NCI-H345 treated with DMSO at 0.1 percent for 48 hours (cell line): Measurements from ENCODE around the gene RPN2.

Experiments used
- DNase-seq: peaks from one replicate; lab custom pipeline; 2025; ENCODE audit not compliant: unreplicated experiment; lab: John Stamatoyannopoulos, UW

Gene RPN2

GRCh38 chr20:37209193-37209592, 30.1 kb downstream of the RPN2 start:
- no peak for DNase-seq

DNA sequence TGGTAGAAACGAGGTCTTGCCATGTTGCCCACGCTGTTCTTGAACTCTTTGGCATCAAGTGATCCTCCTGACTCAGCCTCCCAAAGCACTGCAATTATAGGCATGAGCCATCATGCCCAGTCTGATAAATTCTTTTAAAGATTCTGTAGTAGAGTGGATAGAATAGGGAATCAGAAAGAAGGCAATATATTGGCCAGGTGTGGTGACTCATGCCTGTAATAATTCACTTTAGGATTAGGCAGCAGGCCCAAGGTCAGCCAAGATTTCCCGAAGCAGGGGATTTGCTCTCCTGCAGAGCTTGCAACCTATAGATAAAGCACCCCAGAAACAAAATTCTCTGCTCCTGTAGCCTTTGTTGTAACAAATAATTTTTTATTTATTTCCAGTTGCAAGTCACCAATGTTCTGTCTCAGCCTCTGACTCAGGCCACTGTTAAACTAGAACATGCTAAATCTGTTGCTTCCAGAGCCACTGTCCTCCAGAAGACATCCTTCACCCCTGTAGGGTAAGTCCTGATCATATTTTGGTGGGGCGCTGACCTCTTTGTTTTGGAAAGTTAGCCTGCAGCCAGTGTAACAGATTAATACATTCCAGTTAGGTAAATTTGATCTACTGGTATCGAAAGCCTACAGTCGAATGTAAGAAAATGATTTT, 30.7 kb downstream of the RPN2 start:
- no peak for DNase-seq

DNA sequence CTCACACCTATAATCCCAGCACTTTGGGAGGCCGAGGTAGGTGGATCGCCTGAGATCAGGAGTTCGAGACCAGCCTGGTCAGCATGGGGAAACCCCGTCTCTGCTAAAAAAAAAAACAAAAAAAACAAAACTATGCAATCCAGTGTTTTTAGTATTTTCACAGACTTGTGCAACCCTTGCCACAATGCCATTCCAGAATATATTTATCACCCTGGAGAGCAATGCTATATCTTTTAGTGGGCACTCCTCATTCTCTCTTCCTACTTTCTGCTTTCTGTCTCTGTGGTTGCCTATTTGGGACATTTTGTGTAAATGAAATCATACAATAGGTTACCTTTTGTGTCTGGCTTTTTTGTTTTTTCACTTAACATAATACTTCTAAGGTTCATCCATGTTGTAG, 39.3 kb downstream of the RPN2 start:
- DNase-seq, result no peak

DNA sequence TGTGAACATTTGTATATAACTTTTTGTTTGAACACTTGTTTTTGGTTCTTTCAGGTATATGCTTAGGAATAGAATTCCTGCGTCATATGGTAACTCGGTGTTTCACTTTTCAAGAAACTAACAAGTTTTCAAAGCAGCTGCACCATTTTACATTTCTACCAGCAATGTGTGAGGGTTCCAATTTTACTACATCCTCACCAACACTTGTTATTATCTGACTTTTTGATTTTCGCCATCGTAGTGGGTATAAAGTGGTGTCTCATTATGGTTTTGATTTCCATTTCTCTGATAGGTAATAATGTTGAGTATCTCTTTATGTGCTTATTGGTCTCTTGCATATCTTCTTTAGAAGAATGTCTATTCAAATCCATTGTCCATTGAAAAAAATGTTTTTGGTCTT, 39.8 kb downstream of the RPN2 start:
- DNase-seq, result no peak

DNA sequence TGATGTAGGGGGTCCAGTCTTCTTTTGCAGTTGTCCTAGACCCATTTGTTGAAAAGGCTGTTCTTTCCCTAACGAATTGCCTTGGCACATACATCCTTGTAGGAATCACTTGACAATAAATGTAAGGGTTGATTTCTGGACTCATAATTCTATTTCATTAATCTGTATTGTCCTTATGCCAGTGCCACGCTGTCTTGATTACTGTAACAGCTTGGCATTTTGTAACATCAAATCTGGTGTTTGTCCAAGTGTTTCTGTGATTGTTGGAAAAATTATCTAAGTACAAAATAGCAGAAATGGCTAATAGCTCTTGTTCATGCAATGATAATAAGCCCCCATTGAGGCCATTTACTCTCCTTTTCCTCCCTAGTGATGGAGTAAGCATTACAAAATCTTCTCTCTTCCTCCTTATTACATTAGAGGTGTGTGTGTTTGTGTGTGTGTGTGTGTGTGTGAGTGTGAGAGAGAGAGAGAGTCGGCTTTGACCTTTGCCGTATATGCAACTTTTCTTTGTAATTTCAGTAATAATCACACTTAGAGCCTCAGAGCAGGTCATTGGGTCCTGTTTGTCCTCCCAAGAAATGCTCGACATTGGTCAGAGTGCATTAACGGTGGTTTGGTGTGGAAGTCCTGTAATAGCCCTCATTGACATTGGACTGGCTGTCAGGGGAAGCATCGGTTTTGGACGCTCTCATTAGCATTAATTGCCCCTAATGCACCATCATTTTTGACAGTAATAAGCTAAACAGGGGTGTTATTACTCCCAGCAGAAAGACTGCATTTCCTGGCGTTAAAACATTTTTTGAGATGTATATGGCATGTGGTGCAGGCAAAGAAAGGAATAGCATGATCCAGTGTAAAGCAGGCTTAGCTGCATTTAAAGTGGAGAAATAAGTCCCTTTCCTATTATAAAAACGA, 40.9 kb downstream of the RPN2 start:
- no peak for DNase-seq

GRCh38 chr20:37220731-37221130, 41.6 kb downstream of the RPN2 start:
- DNase-seq, result no peak

GRCh38 chr20:37222086-37222485, 43.0 kb downstream of the RPN2 start:
- DNase-seq, result no peak

DNA sequence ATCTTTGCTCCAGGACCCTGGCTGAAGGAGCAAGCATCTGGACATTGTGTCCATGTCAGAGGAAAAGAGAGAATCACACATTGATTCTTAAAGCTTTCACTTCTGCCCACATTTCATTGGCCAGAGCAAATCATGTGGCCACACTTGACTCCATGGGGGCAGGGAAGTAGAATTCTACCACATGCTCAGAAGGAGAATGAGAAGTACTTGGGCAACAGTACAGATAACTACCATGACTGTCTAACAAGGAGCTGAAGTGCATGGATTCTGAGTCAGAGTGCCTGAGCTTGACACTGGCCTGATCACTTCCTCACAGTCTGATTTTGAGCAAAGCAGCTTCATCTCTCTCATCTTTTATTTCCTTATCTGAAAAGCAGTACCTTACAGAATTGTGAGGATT, 43.9 kb downstream of the RPN2 start:
- DNase-seq, result no peak

- DNase-seq, result no peak
These were observed 46.0 kb downstream of the RPN2 start for GRCh38 chr20:37225146-37225545.

GRCh38 chr20:37226889-37227288, 47.8 kb downstream of the RPN2 start:
- DNase-seq, result no peak

DNA sequence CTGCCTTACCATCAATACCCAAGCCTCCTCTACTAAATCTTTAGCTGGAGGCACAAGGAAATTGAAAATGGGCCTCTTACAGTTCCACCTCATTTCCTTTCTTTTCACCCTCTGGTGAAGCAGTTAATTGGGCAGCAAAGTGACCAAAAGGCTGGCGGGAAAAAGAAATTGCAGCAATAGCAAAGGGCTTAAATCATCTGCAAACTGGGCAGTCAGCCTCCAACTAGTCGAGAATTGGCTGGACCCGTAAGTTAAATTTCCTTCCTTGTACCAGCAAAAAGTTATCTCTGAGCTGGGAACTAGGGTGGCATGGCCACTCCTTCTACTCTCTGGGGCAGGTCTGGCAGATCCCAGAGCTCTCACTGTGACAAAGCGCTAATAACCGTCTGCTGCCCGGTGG, 49.0 kb downstream of the RPN2 start:
- DNase-seq, result no peak

GRCh38 chr20:37228656-37229055, 49.5 kb downstream of the RPN2 start:
- no peak for DNase-seq

- no peak for DNase-seq
These were observed 50.2 kb downstream of the RPN2 start for GRCh38 chr20:37229357-37229756.

DNA sequence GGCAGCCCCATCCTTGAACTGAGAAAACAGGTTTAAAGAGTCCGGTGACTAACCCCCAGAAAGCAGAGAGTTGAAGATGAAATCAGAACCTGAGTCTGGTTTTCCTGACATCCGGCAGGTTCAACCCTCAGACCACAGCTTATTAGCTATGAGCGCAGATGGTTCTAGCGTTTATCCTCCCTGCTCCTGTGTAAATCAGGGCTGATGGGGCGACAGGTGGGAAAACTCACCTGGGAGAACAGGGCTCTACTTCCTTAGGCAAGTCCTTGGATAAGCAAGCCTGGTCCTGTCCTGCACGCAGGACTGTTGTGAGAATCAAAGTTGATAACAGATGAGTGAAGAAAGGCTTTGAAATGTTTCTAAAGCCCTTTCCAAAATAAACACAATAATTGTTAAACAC, 51.1 kb downstream of the RPN2 start:
- no peak for DNase-seq

- no peak for DNase-seq
These were observed 53.0 kb downstream of the RPN2 start for GRCh38 chr20:37231947-37232630.

- DNase-seq, result no peak
These were observed 54.6 kb downstream of the RPN2 start for GRCh38 chr20:37233548-37234253.

DNA sequence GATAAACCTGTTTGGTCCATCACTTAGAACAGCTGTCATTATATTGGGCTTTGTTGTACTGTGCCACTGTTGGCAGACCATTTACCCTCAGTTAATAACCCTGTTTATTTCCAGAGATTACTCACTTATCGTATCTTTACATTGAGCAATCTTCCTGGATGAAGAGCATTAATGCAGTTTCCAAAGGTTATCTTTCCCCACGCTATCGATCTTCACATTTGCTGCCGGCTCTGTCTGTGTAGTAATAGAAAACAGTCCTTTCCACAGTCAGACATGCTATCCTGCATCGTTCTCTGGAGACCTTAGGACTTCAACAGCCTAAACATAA, 55.1 kb downstream of the RPN2 start:
- no peak for DNase-seq

DNA sequence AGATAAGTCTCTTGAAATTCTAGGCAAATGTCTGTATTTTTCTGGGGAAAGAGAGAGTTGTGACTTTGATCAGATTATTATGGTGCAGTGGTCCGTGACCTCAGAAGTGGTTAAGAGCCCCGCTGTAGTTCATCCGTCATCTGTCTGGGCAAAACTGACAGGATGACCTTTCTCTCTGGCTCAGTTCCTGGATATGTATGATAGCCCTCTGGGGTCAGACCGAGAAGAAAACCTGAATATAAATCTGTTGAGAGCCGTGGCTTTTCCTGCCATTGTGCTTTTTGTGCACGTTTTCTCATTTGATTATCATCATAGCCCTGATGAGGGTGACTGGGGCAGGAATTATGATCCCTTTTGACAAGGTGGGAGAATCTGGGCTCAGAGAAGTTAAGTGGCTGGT, 55.9 kb downstream of the RPN2 start:
- no peak for DNase-seq

DNA sequence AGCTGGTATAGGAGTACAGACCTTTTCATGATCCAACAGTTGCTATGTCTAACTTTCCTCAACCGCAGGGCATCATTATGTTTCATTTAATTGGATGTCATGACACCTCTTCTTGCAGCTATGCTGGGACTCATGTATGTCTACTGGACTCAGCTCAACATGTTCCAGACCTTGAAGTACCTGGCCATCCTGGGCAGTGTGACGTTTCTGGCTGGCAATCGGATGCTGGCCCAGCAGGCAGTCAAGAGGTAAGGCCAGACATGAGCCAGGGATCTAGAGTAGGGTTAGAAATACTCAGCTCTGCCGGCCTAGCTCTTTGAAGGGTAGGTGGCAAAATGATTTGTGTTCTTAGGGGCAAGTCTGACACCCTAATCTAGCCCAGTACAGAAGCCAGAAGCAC, 57.3 kb downstream of the RPN2 start:
- no peak for DNase-seq

DNA sequence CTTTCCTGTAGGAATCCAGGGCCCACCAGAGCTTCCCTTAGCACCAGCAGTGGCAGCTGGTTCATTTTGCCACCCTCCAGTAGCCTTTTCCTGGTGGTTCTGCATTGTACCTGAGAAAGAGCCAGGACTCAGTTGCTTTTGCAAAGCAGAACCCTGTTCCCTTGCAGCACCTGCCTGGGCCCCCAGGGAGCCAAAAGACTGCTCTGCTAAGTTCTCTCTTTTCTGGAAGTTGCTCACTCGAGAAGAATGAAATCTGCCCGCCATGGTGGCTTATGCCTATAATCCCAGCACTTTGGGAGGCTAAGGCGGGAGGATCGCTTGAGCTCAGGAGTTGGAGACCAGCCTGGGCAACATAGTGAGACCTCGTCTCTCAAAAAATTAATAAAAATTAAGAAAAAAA, 58.5 kb downstream of the RPN2 start:
- no peak for DNase-seq

- no peak for DNase-seq
These were observed 59.3 kb downstream of the RPN2 start for GRCh38 chr20:37238426-37238825.
